Calu3 (cell line): ENCODE results near the gene SLC12A6. TPM values are rescaled to one million over a fixed set of nuclear protein-coding genes. Genes with fewer than 3 reads are reported as not detected.

Experiments
- BruUV-seq: library from RNA; stranded (reverse); fragments of 400-500 nt; replicated peaks from 2 replicates; lab custom pipeline; 2021; lab: Mats Ljungman, UMichigan
- CTCF ChIA-PET: fragments of 300-600 bp; sonication (Branson Sonifier 250); formaldehyde crosslinking; loops from one replicate; lab custom pipeline; 2022; ENCODE audit warnings: antibody characterized with exemption; lab: Charles Lee
- DNase-seq: peaks from one replicate; pipeline ENCODE4 v3.0.0; 2022
- H3K27ac Mint-ChIP-seq: one replicate; pipeline ENCODE4 v1.8.0; 2022; ENCODE audit warnings: mixed read lengths; ENCODE audit not compliant: unreplicated experiment
- H3K27me3 Mint-ChIP-seq: one replicate; pipeline ENCODE4 v1.8.0; 2022; ENCODE audit warnings: mixed read lengths; ENCODE audit not compliant: unreplicated experiment
- H3K36me3 Mint-ChIP-seq: one replicate; pipeline ENCODE4 v1.8.0; 2022; ENCODE audit warnings: mild to moderate bottlenecking, moderate library complexity, mixed read lengths; ENCODE audit not compliant: insufficient read depth, unreplicated experiment
- H3K4me1 Mint-ChIP-seq: one replicate; pipeline ENCODE4 v1.8.0; 2022; ENCODE audit warnings: mild to moderate bottlenecking, low read depth, mixed read lengths; ENCODE audit not compliant: unreplicated experiment
- H3K4me3 Mint-ChIP-seq: one replicate; pipeline ENCODE4 v1.8.0; 2022; ENCODE audit warnings: mild to moderate bottlenecking, low read depth, moderate library complexity, mixed read lengths; ENCODE audit not compliant: unreplicated experiment
- H3K9me3 Mint-ChIP-seq: one replicate; pipeline ENCODE4 v1.8.0; 2022; ENCODE audit warnings: low read depth, mixed read lengths; ENCODE audit not compliant: unreplicated experiment
- CTCF ChIP-seq: fragments of 200-600 bp; IDR thresholded peaks from one replicate; pipeline ENCODE4 v1.8.0; 2022; ENCODE audit warnings: antibody characterized with exemption; ENCODE audit not compliant: unreplicated experiment
- intact Hi-C: fragments of 100-400 bp; cut with micrococcal nuclease; formaldehyde crosslinking; loops from one replicate; pipeline ENCODE4 v1.10.0; 2022; ENCODE audit not compliant: unreplicated experiment
- total RNA-seq: library from RNA; stranded (reverse); gene quantifications from 2 replicates; pipeline ENCODE4 v1.2.3, GENCODE V29; 2022

SLC12A6 gene
- total RNA-seq, 1 experiment from 2014 or later: 3.8 TPM

- TF ChIP-seq CTCF: no peak
These were observed 4.0 kb upstream of the SLC12A6 start for GRCh38 chr15:34341381-34342212.

GRCh38 chr15:34339946-34340345 is 2.4 kb upstream of the SLC12A6 start:
- no peak overlapping the region for H3K27ac Mint-ChIP-seq
- intact Hi-C loops: loop anchor here (10.0 kb wide), 1 partner anchor 115 kb away; the partner anchor contains the start of gene EMC4

More at GRCh38 chr15:34341381-34342212, 4.0 kb upstream of the SLC12A6 start:
- BruUV-seq: TSS peak; percentile 67
- CTCF ChIA-PET: no interaction called here
- Mint-ChIP-seq H3K4me3 (no peak overlapping the region), H3K4me1 (no peaks in the 10 kb centered on the region), H3K27ac (no peak overlapping the region), H3K36me3 (peaks cover 17% of the 10 kb centered on the region), H3K27me3 (no peaks in the 10 kb centered on the region), H3K9me3 (no peaks in the 10 kb centered on the region)
- intact Hi-C loops: loop anchor here (2.0 kb wide), 1 partner anchor 27 kb away; no protein-coding TSS in a partner anchor
- no peak for DNase-seq

GRCh38 chr15:34338347-34338746 is 766 bp upstream of the SLC12A6 start:
- peaks cover 17% of the 10 kb centered on the region for H3K36me3 Mint-ChIP-seq
- CTCF ChIA-PET: interaction anchor here (1.4 kb wide), 1 partner anchor 30 kb away, joined by 3 read pairs; no protein-coding TSS in a partner anchor
- H3K9me3 Mint-ChIP-seq: no peaks in the 10 kb centered on the region
- TF ChIP-seq CTCF: no peak
- DNase-seq: no peak
- H3K4me3 Mint-ChIP-seq: peak overlapping the region; percentile 71
- no TSS peak for BruUV-seq
- peaks cover 7% of the 10 kb centered on the region for H3K4me1 Mint-ChIP-seq
- H3K27me3 Mint-ChIP-seq: no peaks in the 10 kb centered on the region
- no peak overlapping the region for H3K27ac Mint-ChIP-seq
- intact Hi-C loops: loop anchor here (10.0 kb wide), 1 partner anchor 114 kb away; the partner anchor contains the start of gene EMC4

More at GRCh38 chr15:34339946-34340345, 2.4 kb upstream of the SLC12A6 start:
- H3K9me3 Mint-ChIP-seq: no peaks in the 10 kb centered on the region
- H3K27me3 Mint-ChIP-seq: no peaks in the 10 kb centered on the region
- CTCF ChIA-PET: no interaction called here
- peaks cover 7% of the 10 kb centered on the region for H3K4me1 Mint-ChIP-seq
- DNase-seq: no peak
- BruUV-seq: no TSS peak
- no peak for TF ChIP-seq CTCF
- H3K4me3 Mint-ChIP-seq: no peak overlapping the region
- peaks cover 17% of the 10 kb centered on the region for H3K36me3 Mint-ChIP-seq

- DNase-seq: no peak
- peaks cover 16% of the 10 kb centered on the region for H3K36me3 Mint-ChIP-seq
- H3K4me1 Mint-ChIP-seq: peaks cover 7% of the 10 kb centered on the region
- intact Hi-C loops: loop anchor here (10.0 kb wide), 1 partner anchor 112 kb away; the partner anchor contains the start of gene EMC4
- H3K27me3 Mint-ChIP-seq: no peaks in the 10 kb centered on the region
- H3K9me3 Mint-ChIP-seq: no peaks in the 10 kb centered on the region
- CTCF ChIA-PET: interaction anchor here (1.4 kb wide), 1 partner anchor 31 kb away, joined by 3 read pairs; no protein-coding TSS in a partner anchor
- no TSS peak for BruUV-seq
- TF ChIP-seq CTCF: no peak
- peak overlapping the region; percentile 71 for H3K4me3 Mint-ChIP-seq
- H3K27ac Mint-ChIP-seq: peak overlapping the region; percentile 30
These were observed 507 bp downstream of the SLC12A6 start for GRCh38 chr15:34336991-34337556.
